Adrenal gland (tissue), 12 donors: ENCODE results near the gene AMOTL2. TPM values are rescaled to one million over a fixed set of nuclear protein-coding genes. Genes with fewer than 3 reads are reported as not detected.

Experiments used
- DNase-seq, 7 donors: peaks; one replicate each; pipeline ENCODE4 v3.0.0-alpha.2; 2019 to 2020
- H3K27ac ChIP-seq, 5 donors: fragments of 200-600 bp; sonication (generic) in 4 of 5; 1 replicate in 3 of 5; 2 replicates in 2 of 5; pipeline versions ENCODE4 v1.5.1 to v1.8.0; 2016 to 2020; ENCODE audit warnings: mild to moderate bottlenecking in 1 of 5
- H3K27me3 ChIP-seq: fragments of 200-600 bp; 2 replicates; pipeline ENCODE4 v1.8.0; 2021
- H3K36me3 ChIP-seq, 2 donors: fragments of 200-600 bp; replicated peaks in 1 of 2; 1 replicate in 1 of 2; 2 replicates in 1 of 2; pipeline versions ENCODE4 v1.5.1 to v1.8.0; 2018 to 2022
- H3K4me1 ChIP-seq, 2 donors: fragments of 200-600 bp; replicated peaks in 1 of 2; 1 replicate in 1 of 2; 2 replicates in 1 of 2; pipeline versions ENCODE4 v1.5.1 to v1.8.0; 2018 to 2021
- H3K4me3 ChIP-seq, 4 donors: fragments of 200-600 bp; sonication (generic) in 3 of 4; one replicate each; pipeline ENCODE4 v1.5.1; 2016 to 2018
- H3K9me3 ChIP-seq, 3 donors: fragments of 200-600 bp; sonication (generic) in 1 of 3; replicated peaks in 1 of 3; 1 replicate in 2 of 3; 2 replicates in 1 of 3; pipeline versions ENCODE4 v1.5.1 to v1.8.0; 2016 to 2021
- CTCF ChIP-seq, 6 experiments: fragments of 450-650 bp in 4 of 6; fragments of 200-600 bp in 2 of 6; sonication (generic) in 1 of 6; IDR thresholded peaks; 1 replicate in 5 of 6; 2 replicates in 1 of 6; pipeline versions ENCODE4 v1.5.1 to v1.8.0; 2016 to 2021; ENCODE audit warnings: antibody characterized with exemption in 6 of 6, mild to moderate bottlenecking in 2 of 6, moderate library complexity in 1 of 6
- POLR2A ChIP-seq, 2 donors: fragments of 450-650 bp; IDR thresholded peaks; one replicate each; pipeline ENCODE4 v1.6.1; 2017; ENCODE audit warnings: antibody characterized with exemption in 2 of 2, mild to moderate bottlenecking in 2 of 2, moderate library complexity in 1 of 2
- WGBS, 4 donors: extraction: QIAGEN DNeasy Blood & Tissue Kit in 2 of 4; methylation state at CpG; one replicate each; pipeline versions ENCODE4 v1.1.5 to v1.1.7; 2013 to 2017; 5-methylcytosine and 5-hydroxymethylcytosine counted together
- intact Hi-C, 2 donors: fragments of 100-400 bp; cut with DNase I; formaldehyde crosslinking; loops; one replicate each; pipeline versions ENCODE4 v1.14.1 to v1.15.0; 2022 to 2023
- polyA plus RNA-seq, 3 donors: library from polyadenylated mRNA; stranded (reverse); fragments of 200-250 nt in 2 of 3; fragments of 350-450 nt in 1 of 3; fragmentation: Illumina TruSeq in 1 of 3; extraction: RNeasy Lipid Tissue Mini Kit (QIAGEN cat#74804) in 1 of 3; gene quantifications; one replicate each; pipeline ENCODE4 v1.2.3, GENCODE V29; 2013 to 2014
- total RNA-seq, 9 donors: library from RNA; depleted of rRNA in 4 of 9; stranded (reverse); fragments of >200 nt in 4 of 9; fragments of 120-200 nt in 1 of 9; fragmentation: NEBNext Ultra II Directional in 1 of 9; extraction: Animal tissue kit (Norgen Biotek cat#: 25700) in 1 of 9; gene quantifications; one replicate each; pipeline versions ENCODE4 v1.1.0 to v1.2.4, GENCODE V29; 2013 to 2023
- donor health status: healthy with polysubstance abuse.
- donor health status: Bipolar disorder and iron deficiency.
- donor health status: DM: yes; HTN: yes; CAD: no.
- donor health status: DM: no; HTN: no; CAD: no.
- donor health status: DM: no; HTN: no; CAD: no.
- donor health status: DM: yes; HTN: yes; CAD: no.

Gene AMOTL2
- total and polyA plus RNA-seq, 12 donors, result 9.3 to 63.0 (median 29.7) TPM

- Histone ChIP-seq H3K27me3 (no peaks in the 10 kb centered on the region), H3K27ac (peak overlapping the region in 4 of 5 donors; percentile 24 to 96 (median 82)), H3K36me3 (no peaks in the 10 kb centered on the region), H3K4me1 (peaks cover 10 to 22% of the 10 kb centered on the region in 2 donors), H3K9me3 (no peaks in the 10 kb centered on the region), H3K4me3 (no peak overlapping the region)
- intact Hi-C loops, result loop anchor here in 1 of 2 donors (5.0 kb wide), 1 partner anchor 58 kb away; the partner anchor contains the start of gene AMOTL2
- WGBS, 4 donors, result 52 to 73% (median 68%) methylated on average over 6 of the region's 6 CpGs
- peak in 1 of 7 donors; percentile 33 for DNase-seq
- TF ChIP-seq POLR2A (IDR thresholded peaks at IDR 0.05) (no peak), CTCF (IDR thresholded peaks at IDR 0.05) (no peak)
Observed at GRCh38 chr3:134314588-134315285, 59.5 kb downstream of the AMOTL2 start.

- WGBS, 4 donors, result 62 to 74% (median 66%) methylated on average over 10 to 11 of the region's 11 CpGs
- Histone ChIP-seq H3K27me3 (no peaks in the 10 kb centered on the region), H3K36me3 (no peaks in the 10 kb centered on the region), H3K9me3 (no peaks in the 10 kb centered on the region), H3K4me1 (peaks cover 10 to 22% of the 10 kb centered on the region in 2 donors), H3K27ac (peak overlapping the region in 4 of 5 donors; percentile 68 to 96 (median 82)), H3K4me3 (peak overlapping the region in 3 of 4 donors; percentile 9 to 63 (median 30))
- intact Hi-C loops, result loop anchor here in 1 of 2 donors (5.0 kb wide), 1 partner anchor 58 kb away; the partner anchor contains the start of gene AMOTL2
- TF ChIP-seq CTCF (IDR thresholded peaks at IDR 0.05) (no peak), POLR2A (IDR thresholded peaks at IDR 0.05) (no peak)
- DNase-seq, result peak in 2 of 7 donors; percentile 18 to 47
Observed at GRCh38 chr3:134313847-134314587, 60.2 kb downstream of the AMOTL2 start.

GRCh38 chr3:134312873-134313846 is 61.1 kb downstream of the AMOTL2 start:
- 11 to 20% (median 15%) methylated on average over 10 to 74 of the region's 74 CpGs for WGBS, 4 donors
- no peaks in the 10 kb centered on the region for H3K36me3 ChIP-seq
- TF ChIP-seq CTCF (IDR thresholded peaks at IDR 0.05), result peak in 5 of 6 experiments; percentile 1 to 33 (median 22)
- TF ChIP-seq POLR2A (IDR thresholded peaks at IDR 0.05), result peak; percentile 61 to 78
- intact Hi-C loops, result loop anchor here in 1 of 2 donors (5.0 kb wide), 1 partner anchor 59 kb away; the partner anchor contains the start of gene AMOTL2
- peak; percentile 55 to 85 (median 77) for DNase-seq
- no peaks in the 10 kb centered on the region for H3K9me3 ChIP-seq
- H3K27me3 ChIP-seq, result no peaks in the 10 kb centered on the region
- peak overlapping the region in 4 of 5 donors; percentile 68 to 96 (median 82) for H3K27ac ChIP-seq
- H3K4me1 ChIP-seq, result peaks cover 10 to 29% of the 10 kb centered on the region in 2 donors
- H3K4me3 ChIP-seq, result peak overlapping the region in 3 of 4 donors; percentile 9 to 63 (median 30)
